Raji (cell line): ENCODE results near the gene LRRC10.

Experiments used
- POLR2A ChIP-seq: IDR thresholded peaks from 2 replicates; pipeline ENCODE4 v1.6.1; 2011; ENCODE audit warnings: low read depth, low read length, control low read depth; ENCODE audit not compliant: insufficient read depth

LRRC10 gene

DNA sequence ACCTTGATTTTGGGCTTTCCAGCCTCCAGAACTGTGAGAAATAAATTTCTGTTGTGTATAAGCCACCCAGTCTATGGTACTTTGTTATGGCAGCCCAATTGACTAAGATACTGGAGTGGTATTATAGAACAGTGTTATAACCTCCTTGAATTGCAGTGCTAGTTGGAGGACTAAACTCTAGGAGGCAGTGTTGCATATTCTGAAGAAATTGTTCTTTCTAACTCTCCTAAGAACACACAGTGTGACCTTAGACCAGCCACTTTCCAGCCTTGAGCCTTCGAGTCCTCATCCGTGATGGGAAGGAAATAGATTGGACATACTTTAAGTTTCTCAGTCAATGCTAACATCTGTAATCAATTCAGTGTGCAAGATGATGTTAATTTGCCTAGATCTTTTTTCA, 22.4 kb upstream of the LRRC10 start:
- no peak for TF ChIP-seq POLR2A

- no peak for TF ChIP-seq POLR2A
Measured at GRCh38 chr12:69630191-69630590, 19.5 kb upstream of the LRRC10 start.

DNA sequence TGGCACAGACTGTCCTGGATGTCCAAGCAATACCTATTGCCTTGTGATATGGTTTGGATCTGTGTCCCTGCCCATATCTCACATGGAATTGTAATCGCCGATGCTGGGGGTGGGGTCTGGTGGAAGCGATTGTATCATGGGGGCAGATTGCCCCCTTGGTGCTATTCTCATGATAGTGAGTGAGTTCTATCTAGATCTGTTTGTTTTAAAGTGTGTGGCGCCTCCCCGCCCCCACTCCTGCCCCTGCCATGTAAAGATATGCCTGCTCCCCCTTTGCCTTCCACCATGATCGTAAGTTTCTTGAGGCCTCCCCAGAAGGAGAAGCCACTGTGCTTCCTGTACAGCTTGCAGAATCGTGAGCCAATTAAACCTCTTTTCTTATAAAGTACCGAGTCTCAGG, 16.8 kb upstream of the LRRC10 start:
- no peak for TF ChIP-seq POLR2A

DNA sequence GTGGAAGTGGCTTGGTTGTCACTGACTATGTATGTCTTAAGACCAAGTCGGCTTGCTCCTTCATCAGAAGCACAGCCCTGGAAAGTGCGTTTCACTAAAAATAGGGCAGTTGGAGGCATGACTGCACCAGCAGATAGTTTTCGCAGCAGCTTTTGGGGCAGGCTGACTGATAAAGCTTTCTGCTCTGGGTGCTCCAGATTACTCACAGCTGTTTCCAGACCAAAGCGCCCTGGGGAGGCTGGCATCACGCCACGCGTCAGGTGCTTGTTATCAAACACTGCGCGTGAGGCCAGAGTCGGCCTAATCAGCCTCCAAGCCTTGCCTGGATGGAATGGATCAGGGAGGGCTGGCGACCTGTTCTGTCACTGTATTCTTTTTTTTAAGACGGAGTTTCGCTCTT, 13.3 kb upstream of the LRRC10 start:
- no peak for TF ChIP-seq POLR2A

DNA sequence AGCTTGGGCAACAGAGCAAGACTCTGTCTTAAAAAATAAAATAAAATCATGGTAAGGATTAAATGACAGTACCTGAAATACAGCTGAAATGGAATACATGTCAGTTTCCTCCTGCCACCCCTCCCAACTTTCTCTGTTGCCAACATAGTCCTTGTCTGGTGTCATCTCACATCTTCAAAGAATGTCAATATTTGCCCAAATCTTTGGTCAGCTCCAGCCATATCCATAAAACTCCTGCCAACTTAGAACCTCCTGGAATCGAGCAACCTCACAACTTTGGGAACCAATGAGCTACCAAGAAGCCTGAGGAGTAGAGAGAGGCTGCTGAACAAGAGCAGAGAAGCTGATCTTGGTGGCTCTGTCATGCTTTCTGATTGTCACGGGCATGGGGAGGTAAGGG, 10.8 kb upstream of the LRRC10 start:
- TF ChIP-seq POLR2A: no peak

DNA sequence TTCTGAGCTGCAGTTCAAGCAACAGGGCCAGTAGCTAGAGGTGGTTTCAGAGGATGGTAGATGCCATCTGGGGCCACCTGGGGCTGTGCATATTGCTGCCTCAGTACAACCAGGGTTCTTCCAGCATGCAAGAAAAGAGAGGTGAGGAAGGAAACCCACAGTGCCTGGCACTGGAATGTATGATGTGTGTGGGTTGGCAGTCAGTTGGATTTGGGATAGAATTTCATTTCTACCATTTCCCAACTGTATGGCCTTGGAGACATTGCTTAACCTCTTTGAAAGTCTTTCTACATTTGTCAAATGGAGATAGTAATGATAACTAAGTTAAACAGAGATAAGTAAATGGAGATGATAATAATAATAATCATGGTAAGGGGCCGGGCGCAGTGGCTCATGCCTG, 10.2 kb upstream of the LRRC10 start:
- no peak for TF ChIP-seq POLR2A

- no peak for TF ChIP-seq POLR2A
Measured at GRCh38 chr12:69620077-69620476, 9.4 kb upstream of the LRRC10 start.

GRCh38 chr12:69619050-69619449, 8.3 kb upstream of the LRRC10 start:
- no peak for TF ChIP-seq POLR2A

DNA sequence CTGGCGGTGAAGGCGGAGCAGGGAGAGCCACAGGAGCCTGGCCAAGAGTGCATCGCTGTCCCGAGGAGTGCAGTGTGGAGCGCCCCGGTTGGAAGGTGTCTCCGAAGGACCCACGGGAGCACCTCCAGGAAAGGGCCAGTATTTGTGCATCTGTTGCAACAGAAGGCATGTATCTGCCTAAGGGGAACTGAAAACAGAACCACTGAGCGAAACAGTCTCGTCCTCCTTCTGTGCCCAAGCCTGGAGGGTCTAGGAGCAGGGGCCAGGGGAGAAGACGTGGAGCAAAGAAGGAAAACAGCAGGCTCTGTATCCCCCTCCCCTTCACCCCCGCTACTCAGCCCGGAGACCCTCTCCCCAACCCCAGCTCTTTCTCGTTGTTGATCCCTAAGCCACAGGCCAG, 5.3 kb upstream of the LRRC10 start:
- no peak for TF ChIP-seq POLR2A

DNA sequence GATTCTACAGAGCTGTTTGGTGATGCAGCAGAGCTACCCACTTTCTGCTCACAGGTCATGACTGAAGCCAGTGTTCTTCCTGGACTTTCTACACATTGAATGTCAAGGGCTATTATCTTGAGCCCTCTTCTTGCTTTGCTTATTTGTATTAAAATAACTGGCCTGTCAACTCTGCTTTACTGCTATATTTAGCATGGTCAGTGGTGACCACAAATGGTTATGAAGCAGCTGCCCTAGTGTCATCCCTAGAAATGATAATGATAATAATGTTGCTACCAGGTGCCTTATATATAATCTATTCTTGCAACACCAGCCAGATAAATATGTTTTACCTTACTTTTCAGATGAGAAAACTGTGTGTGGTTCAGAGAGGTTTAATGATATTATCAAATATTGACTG, 2.6 kb upstream of the LRRC10 start:
- TF ChIP-seq POLR2A: no peak

- TF ChIP-seq POLR2A: no peak
Measured at GRCh38 chr12:69610126-69610525, 581 bp downstream of the LRRC10 start.

- no peak for TF ChIP-seq POLR2A
Measured at GRCh38 chr12:69608114-69608513, 2.6 kb downstream of the LRRC10 start.

GRCh38 chr12:69602954-69603353, 7.8 kb downstream of the LRRC10 start:
- TF ChIP-seq POLR2A: no peak

DNA sequence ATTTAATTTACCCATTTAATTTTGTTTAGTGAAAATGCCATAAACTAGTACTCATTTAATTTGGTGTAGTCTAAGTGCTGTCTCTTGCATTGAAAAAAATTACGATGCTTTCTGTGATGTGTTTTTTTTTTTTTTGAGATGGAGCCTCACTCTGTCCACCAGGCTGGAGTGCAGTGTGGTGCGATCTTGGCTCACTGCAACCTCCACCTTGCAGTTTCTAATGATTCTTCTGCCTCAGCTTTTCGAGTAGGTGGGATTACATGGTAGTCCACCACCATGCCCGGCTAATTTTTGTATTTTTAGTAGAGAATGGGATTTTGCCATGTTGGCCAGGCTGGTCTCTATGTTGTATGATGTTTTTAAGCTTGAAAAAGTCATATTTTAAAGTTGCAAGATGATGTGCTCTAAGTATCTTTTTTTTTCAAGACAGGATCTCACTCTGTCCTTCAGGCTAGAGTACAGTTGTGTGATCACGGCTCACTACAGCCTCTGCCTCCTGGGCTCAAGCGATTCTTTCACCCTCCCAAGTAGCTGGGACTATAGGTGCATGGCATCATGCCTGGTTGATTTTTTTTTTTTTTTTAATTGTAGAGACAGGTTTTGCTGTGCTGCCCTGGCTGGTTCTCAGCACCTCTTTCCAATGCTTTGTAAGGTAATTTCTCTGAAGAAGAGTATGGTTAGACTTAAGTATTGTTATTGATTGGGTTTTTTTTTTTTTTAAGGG, 8.6 kb downstream of the LRRC10 start:
- no peak for TF ChIP-seq POLR2A

- TF ChIP-seq POLR2A: no peak
Measured at GRCh38 chr12:69600804-69601203, 9.9 kb downstream of the LRRC10 start.

GRCh38 chr12:69598174-69598753, 12.4 kb downstream of the LRRC10 start:
- TF ChIP-seq POLR2A: no peak

GRCh38 chr12:69595689-69596088, 15.0 kb downstream of the LRRC10 start:
- TF ChIP-seq POLR2A: no peak
